T-helper 2 cell treated with Interferon-gamma antibody and Interleukin-4, amounts not matched to agents 100 ng/mL and 5 ng/mL, for 36 hours (primary cell): Measurements from ENCODE around the gene P3H2. TPM values are rescaled to one million over a fixed set of nuclear protein-coding genes. Genes with fewer than 3 reads are reported as not detected.

ENCODE experiments used
- intact Hi-C: fragments of 100-400 bp; cut with micrococcal nuclease; formaldehyde crosslinking; loops from one replicate; pipeline ENCODE4 v1.15.1; 2023
- total RNA-seq: library from RNA; stranded (reverse); gene quantifications from 2 replicates; pipeline ENCODE4 v1.2.3, GENCODE V29; 2022

Gene P3H2
- total RNA-seq, 1 donor from 2014 or later, result not detected

DNA sequence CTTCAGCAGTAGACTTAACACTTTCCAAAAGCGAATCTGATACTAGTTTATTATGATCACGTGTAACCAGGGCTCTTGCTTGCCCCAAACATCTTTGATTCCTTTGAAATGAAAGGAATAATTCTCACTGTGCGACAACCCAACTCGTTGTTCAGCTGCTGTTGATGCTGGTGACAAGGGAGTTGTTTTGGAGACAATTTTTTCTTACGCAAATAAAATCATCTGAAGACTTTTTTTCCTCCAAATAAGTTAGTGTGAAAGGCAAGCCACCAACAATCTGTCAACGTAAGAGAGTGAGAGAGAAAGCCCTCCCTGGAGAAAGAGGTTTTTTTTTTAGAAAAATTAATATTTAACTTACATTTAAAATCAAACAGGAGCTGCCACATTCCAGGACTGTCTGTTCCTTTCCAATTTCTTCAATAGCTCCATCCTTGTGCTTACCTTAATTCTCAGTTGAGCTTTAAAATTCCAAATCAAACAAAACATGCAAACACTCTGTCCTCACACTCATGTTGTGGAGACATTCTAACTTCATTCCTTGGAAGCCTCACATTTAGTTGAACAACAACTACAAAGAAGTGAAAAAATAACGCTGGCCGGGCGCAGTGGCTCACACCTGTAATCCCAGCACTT lies 4.9 kb upstream of the P3H2 start:
- intact Hi-C loops, result no loop called here

DNA sequence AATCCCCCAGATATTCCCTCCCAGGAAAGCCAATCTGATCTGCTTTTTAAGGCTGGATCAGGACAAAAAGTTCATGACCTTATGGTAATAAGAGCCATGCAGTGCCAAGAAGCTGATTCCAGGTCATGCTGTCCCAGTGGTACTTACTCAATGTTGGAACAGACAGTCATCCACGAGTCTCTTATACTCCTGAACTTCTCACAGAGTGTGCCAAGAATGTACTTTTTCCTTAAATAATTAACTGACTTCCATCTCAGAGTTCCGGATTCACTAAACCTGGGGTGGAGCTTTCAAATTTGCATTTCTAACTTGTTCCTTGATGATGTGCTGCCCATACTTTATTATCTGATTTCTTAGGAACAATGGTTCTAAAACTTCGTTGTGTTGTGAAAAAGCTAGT lies 3.4 kb upstream of the P3H2 start:
- intact Hi-C loops, result no loop called here

DNA sequence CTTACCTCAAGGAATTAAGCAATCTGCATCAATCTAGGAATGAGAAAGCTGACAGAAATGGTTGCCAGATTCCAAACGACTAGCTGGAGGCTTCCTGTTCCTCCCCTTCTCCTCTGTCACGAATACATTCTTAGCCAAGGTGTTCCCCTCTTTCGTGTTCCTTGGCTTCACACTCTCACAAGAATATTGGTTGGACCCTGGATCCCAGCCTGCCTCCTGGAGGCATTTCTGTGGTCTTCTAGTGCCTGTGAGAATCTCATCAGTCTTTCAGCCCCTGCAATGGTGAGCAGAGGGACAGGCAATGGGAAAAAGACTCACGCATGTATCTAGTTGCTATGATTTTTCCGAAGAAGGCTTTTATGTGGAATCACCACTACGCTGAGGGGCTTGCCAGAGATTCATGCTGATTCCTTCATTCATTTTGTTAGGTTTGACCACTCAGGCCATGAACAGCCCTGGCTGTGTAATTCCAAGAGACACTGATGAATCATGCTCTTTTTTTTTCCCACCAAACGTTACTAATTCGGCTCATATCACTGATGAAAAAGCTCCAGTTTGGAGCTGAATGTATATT lies 1.6 kb upstream of the P3H2 start:
- intact Hi-C loops, result no loop called here

DNA sequence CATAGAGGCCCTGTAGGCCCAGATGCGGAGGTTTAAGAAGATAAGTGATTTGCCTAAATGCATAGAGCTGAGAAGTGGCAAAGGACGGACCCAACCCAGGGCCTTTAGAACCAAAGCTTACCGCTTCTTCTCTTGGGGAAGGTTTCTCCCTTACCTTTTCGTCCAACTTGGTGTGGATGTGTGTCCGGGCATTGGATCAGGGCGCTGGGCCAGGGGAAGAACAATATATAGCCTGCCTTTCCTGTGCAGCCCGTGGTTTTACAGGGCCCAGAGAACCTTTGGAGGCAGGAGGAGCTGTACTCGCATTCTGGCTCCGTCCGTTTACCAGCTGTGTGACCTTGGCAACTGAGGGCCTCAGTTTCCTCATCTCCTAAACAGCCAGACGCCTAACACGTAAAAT lies 686 bp upstream of the P3H2 start:
- intact Hi-C loops, result no loop called here

DNA sequence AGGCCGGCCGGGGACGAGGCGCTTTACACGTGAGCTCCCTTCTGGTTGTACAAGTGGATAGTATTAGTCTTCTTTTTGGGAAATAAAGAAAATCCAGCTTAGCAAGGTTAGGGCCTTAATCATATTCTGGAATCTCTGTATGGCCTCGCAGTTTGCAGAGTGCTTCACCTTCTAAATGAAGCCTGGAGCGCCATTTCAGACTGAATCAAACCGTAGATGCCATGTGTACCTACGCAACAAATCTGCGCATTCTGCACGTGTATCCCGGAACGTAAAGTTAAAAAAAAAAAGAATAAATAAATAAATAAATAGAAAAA lies 322 bp upstream of the P3H2 start:
- intact Hi-C loops, result no loop called here

DNA sequence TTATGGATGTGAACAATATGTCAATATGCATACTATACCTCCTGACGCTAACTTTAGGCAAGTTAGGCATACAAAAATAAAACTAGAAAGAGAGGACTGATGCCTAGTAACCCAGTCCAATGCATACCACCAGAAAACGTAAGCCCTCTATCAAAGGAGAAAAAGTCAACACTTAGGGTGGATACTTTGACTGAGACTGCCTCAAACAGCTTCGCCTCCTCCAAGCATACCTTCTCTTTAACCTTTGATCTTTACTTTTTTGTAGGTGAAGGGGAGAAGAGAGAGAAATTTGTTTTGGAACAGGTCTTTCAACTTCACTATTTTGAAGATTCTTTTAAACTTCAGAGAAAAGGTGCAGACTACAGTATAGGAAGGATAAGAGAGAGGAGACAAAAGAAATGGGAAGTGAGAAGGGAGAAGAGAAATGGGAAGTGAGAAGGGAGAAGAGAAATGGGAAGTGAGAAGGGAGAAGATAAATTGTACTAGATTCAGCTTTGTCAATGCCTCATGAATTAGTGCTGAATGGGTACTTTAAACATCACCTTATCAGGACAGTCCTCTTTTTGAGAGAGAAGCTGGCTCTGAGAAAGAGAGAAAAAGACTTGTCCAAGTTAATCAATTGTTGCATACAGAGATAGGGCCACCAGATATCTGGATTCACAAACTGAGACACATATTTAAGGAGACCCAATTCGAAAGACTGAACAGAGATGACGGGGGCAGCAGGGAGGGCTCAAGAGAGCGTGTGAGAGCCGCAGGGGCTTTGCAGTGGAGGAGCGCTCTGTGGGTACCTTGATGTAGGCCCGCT lies 1.0 kb downstream of the P3H2 start:
- intact Hi-C loops, result no loop called here

DNA sequence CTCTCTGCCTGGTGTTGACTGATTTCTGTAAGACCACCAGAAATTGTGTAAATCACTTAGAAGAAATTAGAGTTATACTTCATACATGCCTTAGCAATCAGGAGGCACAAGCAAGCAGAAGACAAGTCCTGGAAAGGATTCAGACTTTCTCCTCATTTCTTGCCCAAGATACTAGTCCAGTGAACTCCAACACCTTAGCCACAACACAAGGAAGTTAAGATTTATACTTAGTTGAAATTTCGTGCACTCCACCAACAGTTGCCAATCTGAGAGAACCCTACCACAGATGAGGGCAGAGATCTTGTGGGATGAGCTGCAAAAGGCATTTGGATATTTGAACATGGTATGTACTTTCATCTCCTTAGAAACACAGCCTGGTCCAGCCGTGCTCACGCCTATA lies 2.3 kb downstream of the P3H2 start:
- intact Hi-C loops, result no loop called here

DNA sequence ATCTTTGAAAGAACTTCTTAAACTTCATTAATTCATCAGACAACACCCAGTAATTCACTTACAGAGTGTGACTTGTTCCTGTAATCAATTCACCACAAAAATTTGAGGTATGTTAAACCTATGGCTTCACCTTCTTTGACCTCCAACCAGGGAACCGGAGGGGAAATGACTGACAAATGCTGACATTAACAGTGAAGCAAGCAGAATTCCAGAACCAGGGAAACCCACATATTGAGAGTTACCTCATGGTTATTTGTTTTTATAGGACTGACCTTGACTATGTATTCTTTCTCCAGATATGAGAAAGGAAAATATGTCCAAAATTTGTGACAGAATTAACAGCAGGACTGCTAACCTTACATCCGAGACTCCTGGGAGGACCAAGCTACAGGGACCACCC lies 2.7 kb downstream of the P3H2 start:
- intact Hi-C loops, result no loop called here

DNA sequence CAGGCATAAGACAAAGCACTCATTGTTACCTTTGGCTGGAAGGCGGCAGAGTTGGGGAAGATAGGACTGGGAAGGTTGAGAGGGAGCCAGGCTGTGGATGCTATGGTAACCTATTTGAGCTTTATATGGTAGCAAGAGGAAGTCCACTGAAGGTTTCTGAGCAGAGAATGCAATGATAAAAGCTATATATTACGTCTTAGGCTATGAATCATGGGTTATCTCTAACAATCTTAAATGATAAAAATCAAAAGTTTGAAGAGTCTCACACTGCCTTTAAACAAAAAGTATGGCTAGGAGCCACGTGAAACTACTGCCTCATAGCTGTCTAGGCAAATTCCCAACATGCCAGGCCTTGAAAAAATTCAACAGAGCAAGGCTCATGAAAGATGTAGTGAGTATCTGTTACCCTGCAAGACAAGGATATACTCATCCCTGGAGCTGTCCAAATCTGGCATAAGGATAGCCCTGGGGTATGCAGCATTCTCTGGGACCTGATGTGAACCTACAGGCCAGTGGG lies 4.1 kb downstream of the P3H2 start:
- intact Hi-C loops, result no loop called here

DNA sequence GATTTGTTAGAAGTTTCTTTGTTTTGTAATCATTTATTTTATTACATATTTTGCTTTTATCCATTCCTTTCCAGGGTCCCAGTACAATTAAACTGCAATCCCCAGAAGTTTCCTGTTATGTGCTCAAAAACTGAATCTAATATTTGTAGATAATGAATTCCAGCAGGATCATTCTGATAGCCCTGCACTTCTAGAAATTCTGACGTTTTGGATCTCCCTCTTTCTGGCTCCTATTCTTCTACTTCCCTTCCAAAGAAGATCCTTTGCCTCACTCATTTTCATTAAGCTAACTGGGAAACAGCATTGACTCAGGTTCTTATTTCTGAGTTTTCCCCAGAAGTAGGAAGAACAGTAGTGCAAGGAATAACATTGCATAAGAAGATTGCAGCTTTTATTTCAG lies 9.9 kb downstream of the P3H2 start:
- intact Hi-C loops, result no loop called here

DNA sequence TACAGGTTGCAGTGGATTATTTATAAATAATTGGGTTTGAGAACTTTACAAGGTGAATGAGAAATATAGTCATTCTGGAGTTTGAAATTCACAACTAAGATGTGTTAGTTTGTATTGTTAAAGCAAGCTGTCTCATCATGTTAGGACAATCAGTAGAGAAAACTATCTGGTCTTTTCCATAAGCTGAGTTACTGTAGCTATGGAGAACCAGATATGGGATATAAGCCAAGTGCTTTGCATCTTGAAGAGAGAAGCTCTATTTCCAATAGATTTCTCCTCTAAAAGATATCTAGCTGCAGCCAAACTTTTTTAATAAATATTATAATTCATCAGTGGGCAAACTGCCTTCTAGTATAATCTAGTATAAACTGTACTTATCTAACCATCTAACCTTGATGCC lies 11.3 kb downstream of the P3H2 start:
- intact Hi-C loops, result no loop called here

DNA sequence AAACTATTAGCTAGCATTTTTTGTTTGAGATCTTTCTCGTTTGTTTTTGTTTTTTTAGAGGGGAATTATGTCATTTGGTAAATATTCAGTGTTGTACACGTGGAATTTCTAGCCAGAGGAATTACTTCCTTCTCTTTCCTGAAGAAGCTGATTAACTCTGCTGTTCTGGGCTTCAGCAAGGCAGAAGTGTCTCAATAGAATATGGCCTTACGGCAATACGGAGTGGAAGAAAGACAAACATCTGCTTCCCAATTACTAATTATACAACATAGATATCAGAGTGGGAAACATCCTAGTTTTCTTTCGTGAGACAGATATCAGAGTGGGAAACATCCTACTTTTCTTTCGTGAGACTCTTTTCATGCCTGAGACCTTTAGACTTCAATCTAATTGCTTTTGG lies 11.9 kb downstream of the P3H2 start:
- intact Hi-C loops, result no loop called here

DNA sequence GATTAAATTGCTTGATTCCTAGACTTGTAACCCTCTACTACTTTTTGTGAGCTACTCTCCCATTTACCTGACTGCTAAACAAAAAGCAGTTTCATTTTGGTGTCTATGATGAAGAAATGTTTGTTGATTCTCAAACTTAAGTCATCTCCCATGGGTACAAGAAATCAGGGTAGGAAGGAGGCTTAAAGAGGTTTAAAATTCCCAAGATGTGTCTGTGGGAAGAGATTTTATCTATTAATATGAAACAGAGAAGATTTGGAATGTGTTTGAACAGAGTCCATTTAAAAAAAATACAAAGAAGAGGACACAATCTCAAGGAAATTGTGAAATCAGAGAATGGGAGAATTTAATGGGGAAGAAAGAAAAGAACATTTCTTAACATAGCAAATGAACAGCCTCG lies 14.8 kb downstream of the P3H2 start:
- intact Hi-C loops, result no loop called here

DNA sequence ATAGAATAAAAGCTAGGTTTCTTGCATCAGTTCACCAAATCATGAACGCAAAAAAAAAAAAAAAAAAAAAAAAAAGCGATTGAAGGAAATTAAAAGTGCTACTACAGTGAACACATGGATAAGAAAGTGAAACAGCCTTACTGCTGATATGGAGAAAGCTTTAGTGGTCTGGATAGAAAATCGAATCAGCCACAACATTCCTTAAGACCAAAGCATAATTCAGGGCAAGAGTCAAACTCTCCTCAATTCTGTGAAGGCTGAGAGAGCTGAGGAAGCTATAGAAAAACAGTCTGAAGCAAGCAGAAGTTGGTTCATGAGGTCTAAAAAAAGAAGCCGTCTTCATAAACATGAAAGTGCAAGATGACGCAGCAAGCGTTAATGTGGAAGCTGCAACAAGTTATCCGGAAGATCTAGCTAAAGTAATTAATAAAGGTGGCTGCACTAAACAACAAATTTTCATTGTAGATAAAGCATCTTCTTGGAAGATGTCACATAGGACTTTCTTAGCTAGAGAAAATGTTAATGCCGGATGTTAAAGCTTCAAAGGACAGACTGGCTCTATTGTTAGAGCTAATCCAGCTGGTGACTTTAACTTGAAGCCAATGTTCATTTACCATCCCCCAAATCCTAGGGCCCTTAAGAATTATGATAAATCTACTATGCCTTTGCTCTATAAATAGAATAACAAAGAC lies 19.2 kb downstream of the P3H2 start:
- intact Hi-C loops, result no loop called here

DNA sequence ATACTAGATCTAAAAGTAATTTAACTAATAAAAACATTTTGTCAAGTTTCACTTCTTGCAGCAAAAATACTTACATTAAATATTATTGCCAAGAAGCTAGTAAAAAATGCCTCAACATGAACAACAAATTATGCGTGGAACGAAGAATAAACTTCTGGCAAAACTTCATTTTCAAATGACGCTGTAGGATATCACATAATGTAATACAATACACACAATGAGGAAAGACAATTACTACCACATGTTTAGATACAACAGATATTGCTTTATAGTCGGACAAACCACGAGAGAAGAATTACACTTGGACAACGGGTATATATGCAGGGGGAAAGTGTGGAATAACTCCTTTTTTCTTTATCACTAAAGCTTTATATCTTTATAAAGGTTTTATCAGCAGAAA lies 21.6 kb downstream of the P3H2 start:
- intact Hi-C loops, result no loop called here

DNA sequence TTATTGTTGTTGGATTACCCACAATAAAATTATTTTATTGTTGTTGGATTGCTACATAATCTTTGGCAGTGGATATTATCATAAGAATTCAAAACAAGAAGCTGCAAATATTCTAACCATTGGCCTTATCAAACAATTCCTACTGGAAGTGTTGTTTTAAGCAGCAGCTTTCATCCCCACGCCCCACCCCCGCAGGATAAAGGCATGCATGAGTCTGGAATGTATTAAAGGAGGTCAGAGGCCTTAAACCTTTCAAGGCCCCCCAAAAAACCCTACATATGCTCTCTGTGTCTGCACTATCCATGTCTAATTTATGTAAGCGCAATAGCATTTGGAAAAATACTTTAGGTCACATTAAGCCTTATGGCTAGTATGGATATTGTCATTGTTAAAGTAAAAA lies 23.1 kb downstream of the P3H2 start:
- intact Hi-C loops, result no loop called here

DNA sequence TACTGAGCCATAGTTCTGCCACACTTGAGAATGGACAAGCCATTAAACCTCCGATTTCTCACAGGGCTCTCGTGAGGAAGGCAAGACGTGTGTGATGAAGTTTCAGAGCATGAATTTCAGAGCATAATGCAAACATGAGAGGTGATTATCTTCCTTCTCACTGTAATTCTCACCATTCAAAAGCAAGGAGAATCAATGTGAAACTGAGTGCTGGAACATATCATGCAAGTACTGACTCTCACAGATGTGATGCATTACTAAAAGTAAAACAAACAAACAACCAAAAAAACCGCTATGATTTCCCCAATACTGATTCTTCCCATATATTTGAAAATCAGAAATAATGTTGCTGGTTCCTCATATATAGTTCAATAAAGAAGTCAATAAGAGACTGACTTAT lies 23.7 kb downstream of the P3H2 start:
- intact Hi-C loops, result no loop called here

DNA sequence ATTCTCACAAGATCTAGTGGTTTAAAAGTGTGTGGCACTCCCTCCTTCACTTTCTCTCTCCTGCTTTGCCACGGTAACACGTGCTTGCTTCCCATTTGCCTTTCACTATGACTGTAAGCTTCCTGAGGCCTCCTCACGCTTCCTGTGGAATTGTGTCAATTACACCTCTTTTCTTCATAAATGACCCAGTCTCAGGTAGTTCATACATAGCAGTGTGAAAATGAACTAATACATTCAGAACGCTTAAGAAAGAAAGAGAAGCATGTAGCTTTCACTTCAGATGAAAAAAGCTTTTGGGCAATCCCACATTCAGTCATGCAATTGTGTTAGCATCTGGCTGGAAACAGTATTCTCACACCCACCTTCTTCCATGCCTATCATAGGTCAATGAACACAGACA lies 24.4 kb downstream of the P3H2 start:
- intact Hi-C loops, result no loop called here

DNA sequence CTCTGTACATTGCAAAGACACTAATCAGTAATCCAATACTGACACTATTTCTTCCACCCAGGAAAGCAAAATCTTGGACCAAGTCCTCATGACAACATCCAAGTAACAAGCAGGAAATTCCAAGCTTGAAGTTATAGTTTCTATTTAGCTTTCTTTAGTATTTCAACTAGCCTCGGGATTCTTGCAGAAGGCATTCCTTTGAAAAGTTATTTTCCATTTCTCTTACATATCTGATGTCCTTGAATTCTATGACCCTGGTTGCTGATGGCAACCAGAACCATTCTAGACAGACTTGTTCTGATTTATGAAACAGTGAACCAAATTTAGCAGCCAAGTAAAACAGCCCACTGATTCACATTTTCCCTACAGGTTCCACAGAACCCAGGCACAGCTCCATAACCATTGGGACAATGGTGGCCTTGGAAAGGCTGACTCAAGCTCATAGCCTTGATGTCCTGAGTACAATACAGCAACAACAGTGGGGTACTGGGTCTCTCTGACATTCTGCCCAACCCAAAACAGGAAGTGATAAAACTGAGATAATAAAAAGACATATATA lies 26.5 kb downstream of the P3H2 start:
- intact Hi-C loops, result no loop called here

DNA sequence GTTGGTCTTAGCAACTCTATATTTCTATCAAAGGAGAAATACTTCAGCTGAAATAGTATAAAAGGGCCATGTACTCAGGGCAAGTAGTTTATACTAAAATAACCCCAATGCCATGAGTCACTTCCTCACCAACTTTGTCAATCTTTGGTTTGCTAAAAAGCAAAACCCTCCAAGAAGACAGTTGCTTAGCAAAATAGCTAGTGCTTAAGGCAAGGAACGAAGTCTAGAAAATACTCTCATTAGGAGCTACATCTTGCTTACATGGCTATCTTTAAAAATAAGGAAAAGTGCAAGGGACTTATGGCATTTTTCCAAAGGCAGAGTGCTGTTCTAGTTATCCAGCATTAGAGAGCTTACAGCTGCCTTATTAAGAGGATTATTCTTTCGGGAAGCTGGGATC lies 28.4 kb downstream of the P3H2 start:
- intact Hi-C loops, result no loop called here

DNA sequence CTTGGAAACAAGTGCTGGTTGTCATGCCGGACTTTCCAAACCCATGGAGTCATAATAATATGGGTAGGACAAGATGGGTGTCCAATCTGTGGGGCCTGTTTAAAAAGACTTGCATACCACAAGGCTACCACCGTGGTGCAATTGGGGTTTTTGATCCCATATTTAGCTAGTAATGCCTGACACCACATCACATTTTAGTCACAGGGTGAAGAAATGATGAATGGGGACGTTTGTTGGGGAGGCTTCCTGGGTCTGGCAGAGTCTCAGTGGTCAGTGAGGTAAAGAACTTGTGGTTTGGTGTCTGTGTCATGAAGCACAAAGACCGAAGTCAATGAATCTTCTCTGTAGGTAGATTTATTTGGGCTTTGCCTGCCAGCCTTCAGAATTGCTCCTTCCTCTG lies 31.0 kb downstream of the P3H2 start:
- intact Hi-C loops, result no loop called here

DNA sequence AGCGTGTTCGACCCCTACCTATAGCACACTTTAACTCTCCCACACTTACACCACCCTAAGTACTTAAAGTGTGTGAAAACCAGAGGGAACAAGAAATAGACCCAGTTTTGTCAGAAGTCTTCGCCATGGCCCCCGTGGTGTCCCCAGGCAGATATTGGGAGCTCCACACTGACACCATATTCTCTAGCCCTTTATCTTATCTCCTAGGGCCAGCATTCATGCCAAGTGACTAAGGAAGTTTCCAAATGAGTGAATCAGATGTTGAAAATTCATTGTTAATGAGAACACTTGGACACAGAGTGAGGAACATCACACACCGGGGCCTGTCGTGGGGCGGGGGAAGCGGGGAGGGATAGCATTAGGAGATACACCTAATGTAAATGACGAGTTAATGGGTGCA lies 31.8 kb downstream of the P3H2 start:
- intact Hi-C loops, result no loop called here
